ENCODE measurements around the gene RPH3AL. TPM values are rescaled to one million over a fixed set of nuclear protein-coding genes. Genes with fewer than 3 reads are reported as not detected.
"Not testable (repeated sequence)": the region's sequence is repeated elsewhere in the genome, so short reads cannot be mapped to it uniquely, and the experiment has no call there.

RPH3AL gene
- polyA plus RNA-seq, 4 donors: 13.1 to 27.4 (median 18.7) TPM

GRCh38 chr17:322006-322780, 30.4 kb downstream of the RPH3AL start:
- no peak for DNase-seq (ENCODE audit: low read depth in 4 of 4, low spot score in 3 of 4)

GRCh38 chr17:321386-321941, 31.1 kb downstream of the RPH3AL start:
- DNase-seq (ENCODE audit: low read depth in 4 of 4, low spot score in 3 of 4): no peak

- no peak for DNase-seq (ENCODE audit: low read depth in 4 of 4, low spot score in 3 of 4)
Measured at GRCh38 chr17:320809-321385, 31.7 kb downstream of the RPH3AL start.

GRCh38 chr17:320139-320538, 32.5 kb downstream of the RPH3AL start:
- no peak for DNase-seq (ENCODE audit: low read depth in 4 of 4, low spot score in 3 of 4)

GRCh38 chr17:319266-319665, 33.3 kb downstream of the RPH3AL start:
- no peak for DNase-seq (ENCODE audit: low read depth in 4 of 4, low spot score in 3 of 4)

- not testable (repeated sequence) for DNase-seq (ENCODE audit: low read depth in 4 of 4, low spot score in 3 of 4)
Measured at GRCh38 chr17:317070-317469, 35.5 kb downstream of the RPH3AL start.

GRCh38 chr17:315399-315798, 37.2 kb downstream of the RPH3AL start:
- not testable (repeated sequence) for DNase-seq (ENCODE audit: low read depth in 4 of 4, low spot score in 3 of 4)

GRCh38 chr17:314614-314944, 38.0 kb downstream of the RPH3AL start:
- not testable (repeated sequence) for DNase-seq (ENCODE audit: low read depth in 4 of 4, low spot score in 3 of 4)

GRCh38 chr17:313911-314613, 38.5 kb downstream of the RPH3AL start:
- DNase-seq (ENCODE audit: low read depth in 4 of 4, low spot score in 3 of 4): no peak

GRCh38 chr17:313231-313630, 39.4 kb downstream of the RPH3AL start:
- no peak for DNase-seq (ENCODE audit: low read depth in 4 of 4, low spot score in 3 of 4)

GRCh38 chr17:312476-313148, 40.0 kb downstream of the RPH3AL start:
- DNase-seq (ENCODE audit: low read depth in 4 of 4, low spot score in 3 of 4): no peak

- no peak for DNase-seq (ENCODE audit: low read depth in 4 of 4, low spot score in 3 of 4)
Measured at GRCh38 chr17:311119-311782, 41.4 kb downstream of the RPH3AL start.

- DNase-seq (ENCODE audit: low read depth in 4 of 4, low spot score in 3 of 4): no peak
Measured at GRCh38 chr17:310111-311010, 42.2 kb downstream of the RPH3AL start.

GRCh38 chr17:309361-309888, 43.2 kb downstream of the RPH3AL start:
- DNase-seq (ENCODE audit: low read depth in 4 of 4, low spot score in 3 of 4): no peak

GRCh38 chr17:307741-308507, 44.7 kb downstream of the RPH3AL start:
- DNase-seq (ENCODE audit: low read depth in 4 of 4, low spot score in 3 of 4): no peak

GRCh38 chr17:307295-307691, 45.3 kb downstream of the RPH3AL start:
- DNase-seq (ENCODE audit: low read depth in 4 of 4, low spot score in 3 of 4): no peak

- DNase-seq (ENCODE audit: low read depth in 4 of 4, low spot score in 3 of 4): no peak
Measured at GRCh38 chr17:306536-307294, 45.9 kb downstream of the RPH3AL start.

GRCh38 chr17:306116-306515, 46.5 kb downstream of the RPH3AL start:
- no peak for DNase-seq (ENCODE audit: low read depth in 4 of 4, low spot score in 3 of 4)

Data from right renal pelvis (tissue), 4 donors.